K562 (cell line): ENCODE results near the gene SIM2.

Source experiments
- ATF1 ChIP-seq, 2 experiments: fragments of 450-650 bp in 1 of 2; IDR thresholded peaks; 2 replicates each; pipeline ENCODE4 v1.6.1; 2016; ENCODE audit warnings: missing compliant biosample characterization in 1 of 2, missing genetic modification characterization in 1 of 2
- CTCF ChIP-seq, 3 experiments: IDR thresholded peaks in 2 of 3; conservative IDR thresholded peaks in 1 of 3; 2 replicates each; pipeline ENCODE4 v1.5.1; 2011 to 2012; ENCODE audit warnings: low read length in 3 of 3, mild to moderate bottlenecking in 3 of 3, control low read depth in 2 of 3, improper control_type of control experiment in 1 of 3, inconsistent platforms in 1 of 3, low read depth in 1 of 3, mixed read lengths in 1 of 3, moderate library complexity in 1 of 3; ENCODE audit not compliant: insufficient read depth in 2 of 3
- EGR1 ChIP-seq: fragments of 450-650 bp; conservative IDR thresholded peaks from 2 replicates; pipeline ENCODE4 v1.6.1; 2017; ENCODE audit warnings: mild to moderate bottlenecking
- EZH2 ChIP-seq: IDR thresholded peaks from 2 replicates; pipeline ENCODE4 v1.6.1; 2012; ENCODE audit warnings: low read depth, mild to moderate bottlenecking, inconsistent platforms, low read length, borderline replicate concordance
- GTF2A2 ChIP-seq: IDR thresholded peaks from 2 replicates; pipeline ENCODE4 v1.6.1; 2016; ENCODE audit warnings: mild to moderate bottlenecking, missing genetic modification characterization, missing compliant biosample characterization
- NFIC ChIP-seq: fragments of 450-650 bp; IDR thresholded peaks from 2 replicates; pipeline ENCODE4 v1.6.1; 2017; ENCODE audit warnings: mild to moderate bottlenecking, inconsistent platforms
- NKRF ChIP-seq: fragments of 450-650 bp; IDR thresholded peaks from 2 replicates; pipeline ENCODE4 v1.6.1; 2016; ENCODE audit warnings: borderline replicate concordance
- POLR2A ChIP-seq: fragments of 450-650 bp; conservative IDR thresholded peaks from 2 replicates; pipeline ENCODE4 v1.6.1; 2016
- PRMT5 ChIP-seq: sonication (generic); formaldehyde crosslinking; IDR thresholded peaks from 2 replicates; pipeline ENCODE4 v1.5.0; 2020; ENCODE audit warnings: missing genetic modification reagents
- REST ChIP-seq, 2 experiments: fragments of 450-650 bp; formaldehyde crosslinking in 1 of 2; IDR thresholded peaks; 2 replicates each; pipeline versions ENCODE4 v1.4.0 to v1.6.1; 2014 to 2020; ENCODE audit warnings: mild to moderate bottlenecking in 2 of 2, borderline replicate concordance in 1 of 2, low read depth in 1 of 2
- YBX1 ChIP-seq: fragments of 450-650 bp; IDR thresholded peaks from 2 replicates; pipeline ENCODE4 v1.7.1; 2016; ENCODE audit warnings: mild to moderate bottlenecking
- ZNF121 ChIP-seq: sonication (generic); formaldehyde crosslinking; conservative IDR thresholded peaks from 2 replicates; pipeline ENCODE4 v1.8.0; 2022; ENCODE audit warnings: missing genetic modification reagents

- TF ChIP-seq CTCF (IDR thresholded peaks at IDR 0.05 in 2 of 3, conservative IDR thresholded peaks at IDR 0.05 in 1 of 3; ENCODE audit: insufficient read depth in 2 of 3, low read depth in 1 of 3, low read length in 3 of 3) (no peak), GTF2A2 (no peak), ATF1 (CRISPR knock-in tag; IDR thresholded peaks at IDR 0.05) (no peak), ATF1 (tag; IDR thresholded peaks at IDR 0.05) (no peak), POLR2A (no peak), REST (IDR thresholded peaks at IDR 0.05; ENCODE audit: borderline replicate concordance) (no peak), REST (CRISPR knock-in tag; IDR thresholded peaks at IDR 0.05; ENCODE audit: low read depth) (no peak), NKRF (no peak), PRMT5 (CRISPR knock-in tag) (no peak), ZNF121 (CRISPR knock-in tag) (no peak), EGR1 (no peak), YBX1 (no peak), NFIC (no peak), EZH2 (no peak)
Observed at GRCh38 chr21:36729310-36729970, 30.5 kb downstream of the SIM2 start.
